Lower leg skin (tissue), 3 donors: Measurements from ENCODE around the gene SYNPO2L.
"Not testable (repeated sequence)": the region's sequence is repeated elsewhere in the genome, so short reads cannot be mapped to it uniquely, and the experiment has no call there.

Experiments used
- POLR2A ChIP-seq, 2 donors: fragments of 450-650 bp; IDR thresholded peaks; one replicate each; pipeline ENCODE4 v1.6.1; 2016 to 2017; ENCODE audit warnings: antibody characterized with exemption in 2 of 2, mild to moderate bottlenecking in 1 of 2, moderate library complexity in 1 of 2
- TF ChIP-seq, protein P1 (sequence below), 3 donors: fragments of 450-650 bp; IDR thresholded peaks; one replicate each; pipeline ENCODE4 v1.5.1; 2016; ENCODE audit warnings: antibody characterized with exemption in 3 of 3, mild to moderate bottlenecking in 3 of 3, moderate library complexity in 2 of 3

GRCh38 chr10:73617143-73617542, 38.7 kb downstream of the SYNPO2L start:
- not testable (repeated sequence) for TF ChIP-seq POLR2A (IDR thresholded peaks at IDR 0.05)
- TF ChIP-seq, protein P1, sequence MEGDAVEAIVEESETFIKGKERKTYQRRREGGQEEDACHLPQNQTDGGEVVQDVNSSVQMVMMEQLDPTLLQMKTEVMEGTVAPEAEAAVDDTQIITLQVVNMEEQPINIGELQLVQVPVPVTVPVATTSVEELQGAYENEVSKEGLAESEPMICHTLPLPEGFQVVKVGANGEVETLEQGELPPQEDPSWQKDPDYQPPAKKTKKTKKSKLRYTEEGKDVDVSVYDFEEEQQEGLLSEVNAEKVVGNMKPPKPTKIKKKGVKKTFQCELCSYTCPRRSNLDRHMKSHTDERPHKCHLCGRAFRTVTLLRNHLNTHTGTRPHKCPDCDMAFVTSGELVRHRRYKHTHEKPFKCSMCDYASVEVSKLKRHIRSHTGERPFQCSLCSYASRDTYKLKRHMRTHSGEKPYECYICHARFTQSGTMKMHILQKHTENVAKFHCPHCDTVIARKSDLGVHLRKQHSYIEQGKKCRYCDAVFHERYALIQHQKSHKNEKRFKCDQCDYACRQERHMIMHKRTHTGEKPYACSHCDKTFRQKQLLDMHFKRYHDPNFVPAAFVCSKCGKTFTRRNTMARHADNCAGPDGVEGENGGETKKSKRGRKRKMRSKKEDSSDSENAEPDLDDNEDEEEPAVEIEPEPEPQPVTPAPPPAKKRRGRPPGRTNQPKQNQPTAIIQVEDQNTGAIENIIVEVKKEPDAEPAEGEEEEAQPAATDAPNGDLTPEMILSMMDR (IDR thresholded peaks at IDR 0.05) = not testable (repeated sequence)
